Activated effector memory CD4-positive, alpha-beta T cell treated with Interleukin-2 at 50 U/mL for 16 hours (primary cell): ENCODE results near the gene RAPGEF6.
A peak's percentile ranks its signal among the peaks of the same experiment; 100 is the strongest.
"Not testable (repeated sequence)": the region's sequence is repeated elsewhere in the genome, so short reads cannot be mapped to it uniquely, and the experiment has no call there.

Experiments
- DNase-seq: peaks from one replicate; pipeline ENCODE4 v3.0.0-alpha.2; 2020

RAPGEF6 gene

DNA sequence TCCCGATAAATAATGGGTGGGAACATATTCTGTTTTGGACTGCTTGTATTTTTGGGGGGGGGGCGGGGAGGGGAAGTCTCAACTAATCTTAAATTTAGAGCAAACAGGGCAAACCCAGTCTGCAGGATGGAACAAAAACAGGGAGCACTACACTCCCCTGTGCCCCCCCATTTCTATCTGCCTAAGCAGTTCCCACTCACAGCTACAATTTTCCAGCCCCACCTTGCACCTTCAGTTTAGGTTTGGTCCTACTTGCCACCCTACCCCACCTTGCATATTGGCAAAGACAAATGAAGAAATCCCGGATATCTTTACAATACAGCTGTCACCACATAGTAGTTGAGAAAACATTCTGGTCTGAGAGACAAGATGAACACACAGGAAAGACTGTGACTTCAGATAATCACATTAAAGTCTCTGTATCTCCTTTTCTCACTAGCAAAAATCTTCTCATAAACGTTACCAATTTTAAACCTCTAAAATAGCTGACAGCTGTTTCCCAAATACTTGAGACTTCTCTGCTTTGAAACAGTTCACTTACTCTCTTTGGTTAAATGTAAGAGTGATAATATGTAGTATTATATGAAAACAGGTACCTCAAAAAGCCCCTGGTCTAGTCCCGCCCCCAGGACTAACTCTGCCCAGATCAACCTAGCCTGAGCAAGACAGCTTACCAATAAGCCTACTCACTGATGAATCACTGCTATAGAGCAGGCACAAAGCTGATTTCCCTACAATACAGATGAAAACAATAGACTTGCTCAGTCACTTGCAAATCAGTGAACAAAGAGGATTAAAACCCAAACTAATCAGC, 5.2 kb upstream of the RAPGEF6 start:
- no peak for DNase-seq

DNA sequence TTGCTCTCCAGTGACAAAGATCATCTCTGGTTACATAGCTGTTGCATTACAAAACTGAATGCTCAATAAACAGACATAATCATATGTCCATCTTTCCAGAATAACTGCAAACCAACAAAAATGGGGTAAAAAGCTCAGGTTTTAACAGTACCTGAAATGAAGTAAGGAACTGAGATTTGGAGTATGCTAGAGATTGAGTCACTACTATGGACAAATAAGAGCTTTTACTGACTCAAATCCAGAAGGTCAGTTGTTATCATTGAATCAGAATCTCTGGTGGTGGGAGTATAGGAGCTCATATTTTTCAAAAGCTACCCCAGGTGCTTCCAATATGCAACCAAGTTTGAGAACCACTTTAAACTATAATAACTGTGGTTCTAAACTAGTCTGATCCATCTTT, 4.1 kb upstream of the RAPGEF6 start:
- no peak for DNase-seq

DNA sequence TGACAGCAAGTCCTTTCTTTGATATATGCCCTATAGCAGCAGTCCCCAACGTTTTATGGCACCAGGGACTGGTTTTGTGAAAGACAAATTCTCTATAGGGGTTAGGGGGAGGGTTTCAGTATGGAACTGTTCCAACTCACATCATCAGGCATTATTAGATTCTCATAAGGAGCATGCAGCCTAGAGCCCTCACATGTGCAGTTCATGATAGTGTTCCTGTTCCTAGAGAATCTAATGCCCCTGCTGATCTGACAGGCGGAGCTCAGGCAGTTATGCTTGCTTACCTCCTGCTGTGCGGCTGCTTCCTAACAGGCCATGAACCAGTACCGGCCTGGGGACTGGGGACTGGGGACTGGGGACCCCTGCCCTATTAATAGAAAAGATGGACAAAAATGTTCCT, 2.7 kb upstream of the RAPGEF6 start:
- no peak for DNase-seq

DNA sequence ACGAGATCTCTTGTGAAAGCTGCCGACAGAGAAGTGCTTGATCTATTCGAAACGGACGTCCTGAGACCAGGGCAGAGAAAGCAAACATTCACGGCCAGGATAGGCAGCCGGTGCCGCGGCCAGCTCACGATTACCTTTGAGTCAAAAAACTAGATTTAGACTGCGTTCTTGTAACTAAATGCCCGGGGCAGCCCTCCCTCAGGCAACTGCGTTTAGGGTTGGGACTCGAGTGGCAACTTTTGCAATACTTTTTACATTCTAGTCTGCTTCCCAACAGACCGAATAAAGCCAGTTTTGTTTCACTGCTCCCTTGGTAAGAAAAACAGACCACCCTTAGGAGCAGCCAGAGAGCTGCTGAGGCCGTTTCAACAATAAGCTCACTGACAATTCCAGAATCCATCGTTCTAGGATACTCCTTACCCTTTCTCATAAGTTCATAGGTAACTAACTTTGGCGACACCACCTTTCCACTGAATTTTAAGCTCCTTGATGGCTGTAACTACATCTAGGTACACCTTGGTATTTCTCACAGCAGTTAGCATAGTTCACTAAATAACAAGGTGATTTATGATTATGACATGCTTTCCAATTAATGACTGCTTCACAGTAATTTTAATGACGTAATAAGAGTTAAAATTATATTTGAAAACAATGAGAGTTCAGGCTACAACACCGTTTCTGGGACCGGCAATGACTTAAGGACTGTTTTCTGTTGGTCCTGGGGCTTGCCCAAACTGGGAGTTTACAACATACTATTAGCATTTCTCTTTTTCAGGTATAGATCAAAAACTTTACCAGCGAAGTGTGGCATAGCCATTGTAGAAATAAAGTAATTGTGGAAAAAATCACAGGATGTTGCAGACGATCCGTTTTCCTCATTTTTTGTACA, 899 bp upstream of the RAPGEF6 start:
- no peak for DNase-seq

DNA sequence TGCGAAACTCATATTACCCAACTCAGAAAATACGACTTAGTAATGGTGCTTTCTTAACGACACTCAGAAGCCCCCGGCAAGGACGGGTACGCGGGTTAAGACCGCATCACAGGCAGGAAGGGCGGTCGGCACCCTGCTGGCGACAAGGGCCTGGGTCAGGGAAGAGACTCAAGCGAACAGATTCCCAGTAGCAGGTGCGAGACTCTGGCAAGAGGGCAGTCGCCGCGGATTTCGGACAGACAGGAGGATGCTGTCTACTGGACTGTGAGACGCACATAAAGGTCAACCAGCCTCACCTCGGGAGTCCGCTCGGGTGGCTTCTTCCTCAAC, 398 bp downstream of the RAPGEF6 start:
- peak; percentile 55 for DNase-seq

DNA sequence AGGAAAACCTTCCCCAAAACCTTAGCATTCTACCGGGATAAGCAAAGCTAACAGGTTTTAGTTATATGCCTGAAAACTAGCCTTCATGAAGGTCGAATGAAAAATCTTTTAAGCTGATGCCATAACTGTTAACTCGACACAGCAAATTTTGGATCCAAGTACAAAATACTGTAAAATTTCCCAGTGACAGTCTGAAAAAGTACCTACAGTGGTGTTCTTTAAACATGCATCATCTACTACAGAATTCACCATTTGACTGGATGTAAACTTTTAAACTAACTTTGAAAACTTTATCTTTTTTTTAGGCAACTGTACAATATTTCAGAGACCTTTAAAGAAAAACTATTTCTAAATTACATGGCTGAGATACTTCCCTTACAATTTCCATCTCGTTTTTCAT, 791 bp downstream of the RAPGEF6 start:
- DNase-seq = no peak

DNA sequence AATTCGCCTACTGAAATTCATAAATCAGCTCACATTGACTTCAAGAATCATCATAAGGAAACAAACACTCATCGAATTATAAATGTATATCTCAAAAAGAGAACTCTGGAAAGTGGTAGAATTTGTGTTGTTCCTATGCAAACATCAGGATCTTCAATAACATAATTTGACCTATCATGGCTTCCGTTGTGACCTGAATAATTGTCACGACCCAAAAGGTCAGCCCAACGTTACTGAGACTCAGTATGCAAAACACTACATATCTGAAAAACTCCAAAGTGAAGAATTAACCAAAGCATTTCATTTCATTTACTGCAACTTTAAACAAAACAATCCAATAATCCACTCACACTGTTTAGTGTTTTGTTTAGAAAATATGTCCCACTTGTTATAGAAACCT, 1.2 kb downstream of the RAPGEF6 start:
- DNase-seq = no peak

DNA sequence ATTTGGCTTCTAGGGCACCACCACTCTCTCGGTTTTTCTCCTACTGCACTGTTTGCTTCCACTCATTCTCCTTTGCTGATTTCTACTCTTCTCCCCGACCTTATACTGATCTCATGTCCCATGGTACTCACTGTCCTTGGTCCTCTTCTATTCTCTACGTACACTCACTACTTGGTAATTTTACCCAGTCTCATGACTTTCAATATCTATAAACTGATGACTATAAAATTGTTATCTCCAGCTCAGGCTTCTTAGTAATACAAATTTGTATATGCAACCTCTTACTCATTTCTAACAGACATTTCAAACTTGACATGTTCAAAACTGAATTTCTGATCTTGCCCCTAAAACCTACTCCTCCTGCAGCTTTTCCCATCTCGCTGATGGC, 4.1 kb downstream of the RAPGEF6 start:
- no peak for DNase-seq

DNA sequence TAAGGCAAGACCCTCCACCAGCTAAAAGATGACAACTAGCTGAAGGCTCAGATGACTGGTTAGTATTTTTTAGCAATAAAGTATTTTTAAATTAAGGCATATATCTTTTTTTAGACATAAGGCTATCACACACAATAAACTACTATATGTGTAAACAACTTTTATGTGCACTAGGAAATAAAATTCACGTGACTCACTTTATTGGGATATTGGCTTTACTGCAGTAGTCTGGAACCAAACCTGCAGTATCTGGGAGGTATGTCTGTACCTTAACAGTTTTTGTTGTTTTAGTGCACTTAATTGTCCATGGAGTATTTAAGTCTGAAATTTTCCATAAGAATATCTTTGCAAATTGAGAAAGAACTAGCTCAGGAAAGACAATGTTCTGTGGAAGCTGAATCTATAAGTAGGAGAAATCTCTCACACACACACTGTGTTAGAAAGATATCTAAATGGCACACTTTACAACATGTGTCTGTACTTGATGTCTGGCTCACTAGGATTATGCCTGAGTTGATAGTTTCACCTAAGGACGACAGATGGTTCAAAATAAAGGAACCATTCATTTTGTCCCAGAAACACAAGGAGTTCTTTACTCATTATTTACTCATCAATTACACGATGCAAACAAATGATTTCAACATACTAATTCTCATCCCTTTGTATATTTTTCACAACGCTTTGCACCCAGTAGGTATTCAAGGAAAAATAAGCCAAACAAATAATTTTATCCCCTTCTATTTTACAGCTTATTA, 4.6 kb downstream of the RAPGEF6 start:
- DNase-seq = no peak

DNA sequence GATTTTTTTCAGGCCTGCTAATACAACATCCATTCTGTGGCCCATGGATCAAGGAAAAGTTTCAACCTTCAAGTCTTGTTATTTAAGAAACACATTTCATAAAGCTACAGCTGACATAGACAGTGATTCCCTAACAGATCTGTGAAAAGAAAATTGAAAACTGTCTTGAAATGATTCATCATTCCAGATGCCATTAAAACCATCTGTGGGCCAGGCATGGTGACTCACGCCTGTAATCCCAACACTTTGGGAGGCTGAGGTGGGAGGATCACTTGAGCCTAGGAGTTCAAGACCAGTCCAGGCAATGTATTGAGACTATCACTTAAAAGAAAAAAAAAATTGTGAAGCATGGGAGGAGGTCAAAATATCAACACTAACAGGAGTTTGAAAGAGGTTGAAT, 6.0 kb downstream of the RAPGEF6 start:
- no peak for DNase-seq

DNA sequence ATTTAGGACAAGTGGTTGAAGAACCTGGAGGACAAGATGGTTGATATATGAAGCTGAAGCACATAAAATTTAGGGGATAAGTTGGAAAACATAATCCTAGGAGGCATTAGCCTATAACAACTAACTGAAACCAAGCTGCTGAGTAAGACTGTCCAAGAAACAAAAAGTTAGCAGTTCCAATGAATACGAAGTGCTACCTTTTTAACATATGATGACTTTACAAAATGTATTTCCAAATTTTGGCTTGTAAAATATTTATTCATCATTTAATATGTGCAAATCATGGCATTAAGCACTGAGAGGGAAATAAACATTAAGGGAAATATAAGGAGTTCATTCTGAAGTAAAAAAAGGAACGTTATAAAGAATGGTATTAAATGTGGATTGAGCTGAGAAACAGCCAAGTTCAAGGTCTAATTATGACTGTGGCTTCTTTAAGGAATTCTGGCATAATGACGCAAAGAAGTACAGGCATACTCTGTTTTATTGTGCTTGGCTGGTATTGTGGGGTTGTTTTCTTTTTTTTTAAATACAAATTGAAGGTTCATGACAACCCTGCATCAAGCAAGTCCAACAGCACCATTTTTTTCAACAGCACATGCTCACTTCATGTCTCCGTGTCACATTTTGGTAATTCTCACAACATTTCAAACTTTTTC, 7.7 kb downstream of the RAPGEF6 start:
- no peak for DNase-seq

DNA sequence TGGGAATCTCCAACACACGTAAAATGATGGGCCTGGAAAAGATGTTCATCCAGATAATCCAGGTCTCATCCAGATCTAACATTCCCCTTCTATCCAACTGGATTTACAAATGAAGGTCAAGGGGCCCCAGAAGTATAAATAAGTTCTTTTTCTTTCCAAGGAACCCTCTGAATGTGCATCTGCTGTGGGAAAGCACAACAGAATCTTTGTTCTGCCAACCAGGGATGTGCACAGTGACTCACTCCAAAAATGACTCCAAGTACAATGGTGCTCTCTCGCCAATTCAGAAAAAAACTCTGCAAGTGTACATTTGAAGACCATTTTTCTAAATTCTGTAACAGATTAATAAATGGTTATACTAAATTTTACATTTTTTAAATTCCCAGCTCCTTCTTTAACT, 12.4 kb downstream of the RAPGEF6 start:
- no peak for DNase-seq

DNA sequence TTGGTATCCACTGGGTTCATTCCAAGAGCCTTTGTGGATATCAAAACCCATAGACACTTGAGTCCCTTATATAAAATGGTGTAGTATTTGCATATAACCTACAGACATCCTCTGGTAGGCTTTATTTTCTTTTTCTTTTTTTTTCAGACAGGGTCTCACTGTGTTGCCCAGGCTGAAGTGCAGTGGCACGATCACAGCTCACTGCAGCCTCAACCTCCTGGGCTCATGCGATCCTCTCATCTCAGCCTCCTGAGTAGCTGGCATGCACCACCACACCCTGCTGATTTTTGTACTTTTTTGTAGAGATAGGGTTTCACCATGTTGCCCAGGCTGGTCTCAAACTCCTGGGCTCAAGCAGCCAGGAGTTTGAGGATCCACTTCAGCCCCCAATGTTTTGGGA, 13.9 kb downstream of the RAPGEF6 start:
- not testable (repeated sequence) for DNase-seq

DNA sequence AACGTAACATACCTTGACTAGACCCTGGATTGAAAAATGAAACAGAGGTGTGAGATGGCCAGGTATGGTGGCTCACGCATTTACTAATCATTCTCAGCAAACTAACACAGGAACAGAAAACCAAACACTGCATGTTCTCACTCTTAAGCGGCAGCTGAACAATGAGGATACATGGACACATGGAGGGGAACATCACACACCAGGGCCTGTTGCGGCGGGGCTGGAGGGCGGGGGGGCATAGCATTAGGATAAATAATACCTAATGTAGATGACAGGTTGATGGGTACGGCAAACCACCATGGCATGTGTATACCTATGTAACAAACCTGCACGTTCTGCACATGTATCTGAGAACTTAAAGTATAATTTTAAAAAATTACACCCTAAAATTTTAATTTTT, 15.9 kb downstream of the RAPGEF6 start:
- no peak for DNase-seq

DNA sequence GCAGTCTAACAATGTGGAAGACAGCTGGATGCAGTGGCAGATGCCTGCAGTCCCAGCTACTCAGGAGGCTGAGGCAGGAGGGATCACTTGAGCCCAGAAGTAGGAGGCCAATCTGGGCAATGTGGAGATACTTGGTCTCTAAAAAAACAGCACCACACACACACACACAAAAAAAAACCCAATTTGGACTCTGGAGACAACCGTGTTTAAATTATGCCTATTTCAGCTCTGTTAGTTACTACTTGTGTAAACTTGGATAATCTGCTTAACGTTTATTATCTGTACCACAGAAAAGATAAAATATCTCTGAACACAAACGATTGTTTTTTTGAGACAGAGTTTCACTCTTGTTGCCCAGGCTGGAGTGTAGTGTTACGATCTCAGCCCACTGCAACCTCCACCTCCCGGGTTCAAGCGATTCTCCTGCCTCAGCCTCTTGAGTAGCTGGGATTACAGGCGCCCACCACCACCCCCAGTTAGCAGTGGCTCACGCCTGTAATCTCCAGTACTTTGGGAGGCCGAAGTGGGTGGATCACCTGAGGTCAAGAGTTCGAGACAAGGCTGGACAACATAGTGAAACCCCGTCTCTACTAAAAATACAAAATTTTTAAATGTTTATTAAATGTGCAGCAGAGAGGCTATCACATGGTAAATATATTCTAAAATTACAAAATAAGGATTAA, 17.7 kb downstream of the RAPGEF6 start:
- no peak for DNase-seq

DNA sequence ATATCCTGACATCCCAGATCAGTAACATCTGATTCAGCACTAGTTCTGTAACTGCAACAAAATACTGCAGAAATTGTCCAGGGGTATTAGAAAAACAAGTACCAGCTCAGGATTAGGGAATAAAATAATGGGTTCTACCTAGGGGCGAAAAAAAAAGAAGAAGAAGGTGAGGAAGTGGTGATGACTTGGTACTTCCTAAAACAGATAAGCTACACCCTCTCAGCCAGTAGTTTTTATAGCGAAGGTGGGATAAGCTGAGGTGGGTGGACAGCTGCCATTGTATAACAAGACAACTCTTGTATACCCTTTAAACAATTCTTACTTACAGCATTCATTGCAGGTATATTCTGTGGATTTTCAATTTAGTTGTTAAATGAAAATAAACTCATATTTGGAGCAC, 19.1 kb downstream of the RAPGEF6 start:
- DNase-seq = no peak

DNA sequence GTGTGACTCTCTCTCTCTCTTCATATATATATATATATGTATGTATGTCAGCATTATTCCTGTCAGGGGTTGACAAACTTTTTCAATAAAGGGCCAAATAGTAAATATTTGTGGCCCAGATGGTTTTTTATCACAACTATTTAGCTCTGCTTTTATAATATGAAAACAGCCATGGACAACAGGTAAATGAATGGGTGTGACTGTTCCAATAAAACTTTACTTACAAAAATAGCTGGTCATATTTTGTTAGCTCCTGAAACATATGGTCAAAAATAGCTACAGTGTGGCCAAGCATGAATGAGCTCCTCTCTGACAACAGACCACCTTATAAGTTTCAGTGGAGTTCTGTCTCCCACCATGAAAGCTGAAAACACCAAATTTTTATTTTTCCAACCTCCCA, 21.6 kb downstream of the RAPGEF6 start:
- no peak for DNase-seq

DNA sequence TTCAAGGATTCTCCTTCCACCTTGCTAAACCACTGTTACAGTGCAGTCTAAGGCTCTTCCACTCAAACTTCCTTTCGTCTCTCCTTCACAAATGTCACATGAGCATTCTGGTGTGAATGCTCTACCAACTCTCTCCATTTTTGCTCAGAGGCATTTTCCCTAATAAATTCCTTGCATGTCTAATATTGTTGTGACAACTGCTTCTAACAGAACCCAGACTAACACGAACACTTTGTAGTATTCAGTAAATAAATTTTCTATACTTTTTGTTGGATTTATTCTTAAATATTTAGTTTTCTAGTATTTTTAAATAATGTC, 24.0 kb downstream of the RAPGEF6 start:
- DNase-seq = no peak

DNA sequence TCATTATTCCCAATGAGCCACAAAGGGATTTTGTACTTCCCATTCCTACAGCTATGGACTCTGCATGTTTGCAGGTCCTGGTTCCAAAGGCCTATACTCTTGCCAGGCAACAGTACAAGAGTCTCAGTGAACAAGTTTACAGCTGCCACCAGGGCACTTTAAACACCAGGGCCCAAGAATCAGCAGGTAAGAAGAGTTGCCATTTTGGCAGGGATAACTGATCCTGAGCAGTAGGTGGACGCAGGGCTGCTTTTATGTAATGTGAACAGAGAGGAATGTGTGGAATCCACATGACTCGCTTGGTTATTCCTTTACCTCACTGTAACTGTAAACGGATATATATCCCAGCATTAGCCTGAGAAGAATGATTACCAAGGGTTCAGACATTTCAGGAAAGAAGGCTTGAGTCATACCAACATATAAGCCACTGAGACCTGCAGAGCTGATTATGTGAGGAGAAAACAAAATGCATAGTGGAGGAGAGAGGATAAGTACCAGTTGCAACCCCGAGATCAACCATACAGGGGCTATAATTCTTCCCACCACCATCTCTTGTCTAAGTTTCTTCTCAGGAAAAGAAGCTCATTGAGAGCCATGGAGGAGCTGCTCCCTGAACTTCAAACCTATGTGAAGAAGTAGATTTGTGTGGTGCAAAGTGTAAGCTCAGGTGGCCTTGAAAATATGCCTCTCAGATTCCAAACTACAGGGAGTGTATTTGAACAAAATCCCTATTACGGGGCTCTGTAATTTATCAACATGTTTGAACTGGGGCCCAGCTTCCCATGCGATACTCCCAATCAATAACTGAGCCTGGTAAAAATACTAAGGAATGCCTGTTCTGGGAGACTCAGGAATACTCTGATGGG, 24.6 kb downstream of the RAPGEF6 start:
- DNase-seq = no peak

DNA sequence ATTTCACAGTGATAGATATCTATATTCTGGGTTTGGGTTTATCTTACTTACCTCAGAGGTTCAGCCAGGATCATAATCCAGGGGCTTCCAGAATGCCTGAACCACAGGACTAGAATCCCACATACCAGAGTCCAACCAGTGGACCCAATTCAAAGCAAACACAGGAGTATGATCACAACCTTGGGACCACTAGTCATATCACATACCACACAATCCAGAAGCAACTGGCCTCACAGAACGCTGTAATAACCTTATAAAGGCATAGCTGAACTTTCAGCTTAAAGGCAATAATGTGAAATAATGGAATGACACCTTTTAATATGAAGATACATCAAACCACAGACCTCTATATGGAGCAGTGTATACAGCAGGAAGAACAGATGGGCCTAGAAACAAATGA, 25.3 kb downstream of the RAPGEF6 start:
- DNase-seq = no peak

DNA sequence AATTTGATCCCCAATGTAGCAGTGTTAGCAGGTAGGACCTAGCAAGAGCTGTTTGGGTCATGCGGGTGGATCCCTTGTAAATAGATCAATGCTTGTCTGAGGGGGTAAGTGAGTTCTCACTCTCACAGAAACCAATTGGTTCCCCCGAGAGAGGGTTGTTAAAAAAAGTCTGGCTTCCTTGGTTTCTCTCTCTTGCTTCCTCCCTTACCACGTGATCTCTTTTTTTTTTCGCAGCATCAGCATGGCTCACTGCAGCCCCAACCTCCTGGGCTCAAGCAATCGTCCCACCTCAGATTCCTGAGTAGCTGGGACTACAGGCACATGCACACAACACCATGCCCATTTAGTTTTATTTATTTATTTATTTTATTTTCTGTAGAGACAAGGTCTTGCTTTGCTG, 26.4 kb downstream of the RAPGEF6 start:
- DNase-seq = no peak
